ENCODE data around the gene HMG20B. TPM values are rescaled to one million over a fixed set of nuclear protein-coding genes. Genes with fewer than 3 reads are reported as not detected.

Gene HMG20B
- total RNA-seq, 4 donors from 2014 or later, result 93.3 to 160 (median 105) TPM

- DNase-seq, result no peak
- intact Hi-C loops (cut with DNase I), result no loop called here
- no peaks in the 10 kb centered on the region for H3K27me3 ChIP-seq
- no peak overlapping the region for H3K27ac ChIP-seq
- TF ChIP-seq POLR2A (IDR thresholded peaks at IDR 0.05) (no peak), CTCF (IDR thresholded peaks at IDR 0.05) (no peak)
- H3K4me3 ChIP-seq (replicated peaks in 1 of 3), result no peak overlapping the region
- 94 to 96% methylated on average over 25 to 29 of the region's 38 CpGs for WGBS, 2 donors
- H3K36me3 ChIP-seq, result peaks cover 48 to 59% of the 10 kb centered on the region in 2 donors
- no peaks in the 10 kb centered on the region for H3K9me3 ChIP-seq
- H3K4me1 ChIP-seq, result no peaks in the 10 kb centered on the region
These were observed 38.1 kb upstream of the HMG20B start for GRCh38 chr19:3534375-3535234.

- Histone ChIP-seq H3K27ac (no peak overlapping the region), H3K4me3 (replicated peaks in 1 of 3) (no peak overlapping the region), H3K9me3 (no peaks in the 10 kb centered on the region), H3K36me3 (peaks cover 48 to 59% of the 10 kb centered on the region in 2 donors), H3K27me3 (no peaks in the 10 kb centered on the region), H3K4me1 (no peaks in the 10 kb centered on the region)
- no peak for DNase-seq
- intact Hi-C loops (cut with DNase I), result no loop called here
- WGBS, 2 donors, result 100% methylated on average over 1 of the region's 9 CpGs
- TF ChIP-seq CTCF (IDR thresholded peaks at IDR 0.05), result no peak
- TF ChIP-seq POLR2A (IDR thresholded peaks at IDR 0.05), result no peak
These were observed 37.6 kb upstream of the HMG20B start for GRCh38 chr19:3535235-3535535.

GRCh38 chr19:3535563-3535965 lies 37.2 kb upstream of the HMG20B start:
- no peaks in the 10 kb centered on the region for H3K9me3 ChIP-seq
- 90 to 100% methylated on average over 2 to 7 of the region's 14 CpGs for WGBS, 2 donors
- H3K4me3 ChIP-seq (replicated peaks in 1 of 3), result no peak overlapping the region
- no peak overlapping the region for H3K27ac ChIP-seq
- H3K4me1 ChIP-seq, result no peaks in the 10 kb centered on the region
- TF ChIP-seq POLR2A (IDR thresholded peaks at IDR 0.05) (no peak), CTCF (IDR thresholded peaks at IDR 0.05) (no peak)
- intact Hi-C loops (cut with DNase I), result no loop called here
- H3K27me3 ChIP-seq, result no peaks in the 10 kb centered on the region
- DNase-seq, result no peak
- H3K36me3 ChIP-seq, result peaks cover 48 to 59% of the 10 kb centered on the region in 2 donors

GRCh38 chr19:3535981-3536380 lies 36.8 kb upstream of the HMG20B start:
- Histone ChIP-seq H3K4me3 (replicated peaks in 1 of 3) (no peak overlapping the region), H3K4me1 (no peaks in the 10 kb centered on the region), H3K27me3 (no peaks in the 10 kb centered on the region), H3K36me3 (peaks cover 48 to 55% of the 10 kb centered on the region in 2 donors), H3K9me3 (no peaks in the 10 kb centered on the region), H3K27ac (no peak overlapping the region)
- DNase-seq, result no peak
- intact Hi-C loops (cut with DNase I), result no loop called here
- TF ChIP-seq CTCF (IDR thresholded peaks at IDR 0.05) (no peak), POLR2A (IDR thresholded peaks at IDR 0.05) (no peak)
- WGBS, 2 donors, result 84 to 92% methylated on average over 7 to 10 of the region's 10 CpGs

- Histone ChIP-seq H3K27me3 (no peaks in the 10 kb centered on the region), H3K36me3 (peaks cover 42 to 50% of the 10 kb centered on the region in 2 donors), H3K4me1 (no peaks in the 10 kb centered on the region), H3K4me3 (replicated peaks in 1 of 3) (no peak overlapping the region), H3K27ac (no peak overlapping the region), H3K9me3 (no peaks in the 10 kb centered on the region)
- 79 to 86% methylated on average over 14 to 23 of the region's 27 CpGs for WGBS, 2 donors
- intact Hi-C loops (cut with DNase I), result no loop called here
- TF ChIP-seq POLR2A (IDR thresholded peaks at IDR 0.05) (no peak), CTCF (IDR thresholded peaks at IDR 0.05) (no peak)
- DNase-seq, result no peak
These were observed 36.2 kb upstream of the HMG20B start for GRCh38 chr19:3536429-3537100.
